Choroid plexus epithelial cell (primary cell): Measurements from ENCODE around the gene CSMD2.
A peak's percentile ranks its signal among the peaks of the same experiment; 100 is the strongest.

ENCODE experiments used
- DNase-seq: peaks from one replicate; pipeline ENCODE4 v3.0.0-alpha.2; 2010; ENCODE audit warnings: low read depth
- H3K4me3 ChIP-seq: 2 replicates; pipeline ENCODE4 v1.5.1; 2011; ENCODE audit warnings: low read depth, mild to moderate bottlenecking, control low read depth, low read length, moderate library complexity
- TF ChIP-seq, protein P1 (sequence below): conservative IDR thresholded peaks from 2 replicates; pipeline ENCODE4 v1.5.1; 2011; ENCODE audit warnings: low read depth, mild to moderate bottlenecking, control low read depth, inconsistent platforms, low read length, moderate library complexity

CSMD2 gene

DNA sequence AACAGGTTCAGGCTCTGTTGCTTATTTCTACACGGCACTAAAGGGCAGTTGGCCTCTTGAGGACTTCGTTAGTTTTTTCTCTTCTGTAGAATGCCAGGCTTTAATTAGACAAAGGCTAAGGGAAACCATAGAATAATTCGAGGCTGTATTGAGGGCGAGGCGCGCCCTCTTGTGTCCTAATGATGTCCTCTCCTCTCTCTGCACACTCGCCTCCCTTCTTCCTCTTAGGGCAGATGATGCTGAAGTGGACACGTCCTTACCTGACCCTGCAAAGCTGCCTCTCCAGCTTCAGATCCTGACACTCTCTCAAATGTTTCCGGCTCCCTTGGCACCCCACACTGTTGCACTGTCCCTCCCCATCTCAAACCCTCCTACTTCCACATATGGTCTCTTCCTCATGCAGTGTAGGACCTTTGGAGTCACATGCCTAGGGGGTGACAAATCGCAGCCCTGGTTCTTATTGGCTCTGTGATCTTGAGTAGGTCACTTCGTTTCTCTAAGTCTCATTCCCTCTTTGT, 694.5 kb downstream of the CSMD2 start:
- TF ChIP-seq, protein P1, sequence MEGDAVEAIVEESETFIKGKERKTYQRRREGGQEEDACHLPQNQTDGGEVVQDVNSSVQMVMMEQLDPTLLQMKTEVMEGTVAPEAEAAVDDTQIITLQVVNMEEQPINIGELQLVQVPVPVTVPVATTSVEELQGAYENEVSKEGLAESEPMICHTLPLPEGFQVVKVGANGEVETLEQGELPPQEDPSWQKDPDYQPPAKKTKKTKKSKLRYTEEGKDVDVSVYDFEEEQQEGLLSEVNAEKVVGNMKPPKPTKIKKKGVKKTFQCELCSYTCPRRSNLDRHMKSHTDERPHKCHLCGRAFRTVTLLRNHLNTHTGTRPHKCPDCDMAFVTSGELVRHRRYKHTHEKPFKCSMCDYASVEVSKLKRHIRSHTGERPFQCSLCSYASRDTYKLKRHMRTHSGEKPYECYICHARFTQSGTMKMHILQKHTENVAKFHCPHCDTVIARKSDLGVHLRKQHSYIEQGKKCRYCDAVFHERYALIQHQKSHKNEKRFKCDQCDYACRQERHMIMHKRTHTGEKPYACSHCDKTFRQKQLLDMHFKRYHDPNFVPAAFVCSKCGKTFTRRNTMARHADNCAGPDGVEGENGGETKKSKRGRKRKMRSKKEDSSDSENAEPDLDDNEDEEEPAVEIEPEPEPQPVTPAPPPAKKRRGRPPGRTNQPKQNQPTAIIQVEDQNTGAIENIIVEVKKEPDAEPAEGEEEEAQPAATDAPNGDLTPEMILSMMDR, result peak; percentile 93
- peak; percentile 93 for DNase-seq
- H3K4me3 ChIP-seq, result no peak overlapping the region

DNA sequence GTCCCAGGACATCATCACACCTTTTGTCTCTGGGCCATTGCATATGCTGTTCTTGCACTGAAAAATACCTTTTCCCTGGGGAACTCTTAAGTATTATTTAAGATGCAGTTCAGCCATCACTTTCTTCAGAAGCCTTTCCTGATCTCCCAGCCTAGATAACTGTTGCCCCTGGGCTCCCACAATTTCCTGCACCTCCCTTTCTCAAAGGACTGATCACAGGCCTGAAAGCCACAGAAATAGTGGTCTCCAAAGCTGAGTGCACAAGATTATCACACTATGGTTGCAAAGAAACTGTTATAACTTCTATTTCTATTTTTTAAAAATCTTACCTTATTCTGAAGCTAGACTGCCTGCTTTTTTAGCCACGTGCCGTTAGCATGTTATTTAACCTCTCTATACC, 695.3 kb downstream of the CSMD2 start:
- TF ChIP-seq, protein P1, result no peak
- H3K4me3 ChIP-seq, result no peak overlapping the region

DNA sequence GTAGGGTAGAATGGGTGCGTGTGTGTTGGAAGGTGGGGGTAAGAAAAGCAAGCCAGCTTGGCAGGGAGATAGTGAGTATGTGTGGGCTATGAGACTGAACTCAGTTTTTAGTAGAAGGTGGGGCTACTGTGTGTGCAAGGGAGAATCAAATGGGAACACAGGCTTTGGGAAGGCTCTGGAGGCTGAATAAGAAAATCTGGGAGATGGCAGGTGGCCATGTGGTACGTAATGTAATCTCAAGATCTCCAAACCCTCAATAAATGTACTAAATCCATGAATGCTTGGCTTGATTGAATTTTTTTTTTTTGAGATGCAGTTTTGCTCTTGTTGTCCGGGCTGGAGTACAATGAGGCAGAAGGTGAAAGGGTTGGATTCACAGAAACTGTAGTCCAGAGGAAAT, 696.1 kb downstream of the CSMD2 start:
- no peak overlapping the region for H3K4me3 ChIP-seq
- DNase-seq, result no peak
- TF ChIP-seq, protein P1, result no peak

More for the DNA sequence above, 695.3 kb downstream of the CSMD2 start:
- no peak for DNase-seq

DNA sequence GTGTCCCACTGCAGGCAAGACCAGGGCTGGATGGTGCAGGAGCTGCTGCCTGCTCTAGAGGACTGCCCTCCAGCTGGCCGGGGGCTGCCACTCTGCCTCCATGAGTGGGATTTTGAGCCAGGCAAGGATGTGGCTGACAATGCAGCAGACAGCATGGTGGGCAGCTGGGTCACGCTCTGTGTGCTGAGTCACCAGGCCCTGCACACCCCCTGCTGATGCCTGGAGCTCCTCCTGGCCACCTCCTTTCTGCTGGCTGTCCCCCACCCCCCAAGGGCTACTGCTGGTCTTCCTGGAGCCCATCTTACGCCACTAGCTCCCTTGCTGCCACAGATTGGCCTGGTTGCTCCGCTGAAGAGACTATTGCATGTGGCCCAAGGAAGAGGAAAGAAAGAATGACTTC, 696.5 kb downstream of the CSMD2 start:
- DNase-seq, result peak; percentile 47
- H3K4me3 ChIP-seq, result no peak overlapping the region
- TF ChIP-seq, protein P1, result no peak

DNA sequence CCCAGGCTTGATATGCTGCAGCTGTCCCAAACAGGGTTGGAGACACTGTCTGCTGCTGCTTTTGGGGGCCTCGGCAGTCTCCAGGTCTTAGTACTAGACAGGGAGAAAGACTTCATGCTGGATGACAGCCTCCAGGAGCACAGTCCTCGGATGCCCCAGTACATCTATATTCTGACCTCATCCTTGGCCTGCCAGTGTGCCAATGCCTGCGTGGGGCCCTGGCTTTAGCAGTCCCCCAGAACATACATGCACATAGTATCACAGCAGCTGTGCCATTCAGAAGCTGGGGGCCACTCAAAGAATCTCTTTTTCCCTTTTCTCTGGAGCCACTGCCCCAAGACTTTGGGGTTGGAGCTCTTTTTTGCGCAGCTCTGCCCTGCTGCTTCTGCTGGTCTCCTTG, 697.0 kb downstream of the CSMD2 start:
- DNase-seq, result no peak
- no peak overlapping the region for H3K4me3 ChIP-seq
- TF ChIP-seq, protein P1, result no peak

DNA sequence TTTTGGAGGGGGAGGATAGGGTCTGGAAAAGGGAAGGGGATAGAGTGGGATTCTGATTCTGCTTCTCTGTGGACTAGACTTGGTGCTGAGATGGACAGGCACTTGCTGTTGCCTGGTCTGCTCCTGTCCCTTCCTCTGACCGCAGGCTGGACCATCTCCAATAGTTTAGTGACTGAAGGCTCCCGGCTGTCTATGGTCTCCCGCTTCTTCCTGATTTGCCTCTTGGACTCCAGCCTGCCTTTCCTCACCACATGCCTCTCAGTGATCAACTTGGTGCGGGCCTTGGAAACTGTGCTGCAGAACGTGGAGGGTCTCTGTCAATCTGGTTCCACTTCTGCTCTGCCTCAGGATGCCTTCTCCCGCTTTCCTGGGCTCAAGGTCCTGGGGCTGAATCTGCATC, 698.9 kb downstream of the CSMD2 start:
- DNase-seq, result no peak
- H3K4me3 ChIP-seq, result no peak overlapping the region
- TF ChIP-seq, protein P1, result no peak

DNA sequence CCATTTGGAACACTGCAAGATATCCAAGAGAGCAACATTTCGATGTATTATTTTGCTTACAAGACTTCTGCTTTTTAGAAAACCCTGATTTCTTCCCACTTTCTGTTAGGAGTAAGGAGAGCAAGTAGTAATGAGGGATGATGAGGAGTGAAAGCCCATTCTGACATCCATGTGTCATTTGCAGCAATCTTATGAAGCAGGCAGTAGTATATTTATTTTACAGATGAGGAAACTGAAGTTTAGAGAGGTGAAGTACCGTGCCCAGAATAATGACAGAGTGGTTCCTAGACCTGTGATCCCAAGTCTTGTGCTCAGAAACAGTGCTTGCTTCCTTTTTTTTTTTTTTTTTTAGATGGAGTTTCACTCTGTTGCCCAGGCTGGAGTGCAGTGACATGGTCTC, 699.7 kb downstream of the CSMD2 start:
- TF ChIP-seq, protein P1, result no peak
- DNase-seq, result no peak
- no peak overlapping the region for H3K4me3 ChIP-seq
